Central memory CD8-positive, alpha-beta T cell (primary cell): ENCODE measurements around the gene RACK1.
"Not testable (repeated sequence)": the region's sequence is repeated elsewhere in the genome, so short reads cannot be mapped to it uniquely, and the experiment has no call there.

Experiments used
- ATAC-seq: fragments of 150-1000 bp; cut with Tn5 transposase; replicated peaks from 2 replicates; pipeline ENCODE4 v1.10.0; 2022; ENCODE audit warnings: mild to moderate bottlenecking, moderate FRiP score, moderate number of reproducible peaks; ENCODE audit not compliant: poor library complexity, severe bottlenecking; ENCODE audit errors: extremely low read depth
- DNase-seq, 2 donors: peaks; one replicate each; pipeline ENCODE4 v3.0.0; 2021; ENCODE audit warnings: low spot score in 2 of 2
- H3K27ac Mint-ChIP-seq: one replicate; pipeline ENCODE4 v1.8.0; 2022; ENCODE audit warnings: low read depth, mild to moderate bottlenecking, moderate library complexity, mixed read lengths
- H3K27me3 Mint-ChIP-seq: one replicate; pipeline ENCODE4 v1.8.0; 2022; ENCODE audit warnings: mixed read lengths
- H3K36me3 Mint-ChIP-seq: one replicate; pipeline ENCODE4 v1.8.0; 2022; ENCODE audit warnings: mild to moderate bottlenecking, moderate library complexity, mixed read lengths; ENCODE audit not compliant: insufficient read depth
- H3K4me1 Mint-ChIP-seq: one replicate; pipeline ENCODE4 v1.8.0; 2022; ENCODE audit warnings: mixed read lengths
- H3K4me3 Mint-ChIP-seq: one replicate; pipeline ENCODE4 v1.8.0; 2022; ENCODE audit warnings: mild to moderate bottlenecking, moderate library complexity, mixed read lengths
- H3K9me3 Mint-ChIP-seq: one replicate; pipeline ENCODE4 v1.8.0; 2022; ENCODE audit warnings: mixed read lengths

The RACK1 gene

DNA sequence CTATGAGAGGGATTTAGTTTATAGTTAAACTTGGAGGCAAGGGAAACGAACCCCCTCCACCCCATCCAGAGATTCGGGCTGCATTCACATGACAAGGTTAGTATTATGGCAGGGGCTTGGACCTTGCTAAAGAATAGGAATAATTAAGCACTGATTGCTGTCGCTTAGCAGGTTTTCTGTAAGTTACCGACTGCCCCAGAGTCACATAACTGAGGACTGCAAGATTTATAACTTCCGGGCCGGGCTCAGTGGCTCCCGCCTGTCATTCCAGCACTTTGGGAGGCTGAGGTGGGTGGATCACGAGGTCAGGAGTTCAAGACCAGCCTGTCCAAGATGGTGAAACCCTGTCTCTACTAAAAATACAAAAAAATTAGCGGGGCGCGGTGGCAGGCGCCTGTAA lies 24.2 kb upstream of the RACK1 start:
- Mint-ChIP-seq H3K36me3 (peaks cover 12% of the 10 kb centered on the region), H3K4me1 (peaks cover 10% of the 10 kb centered on the region)
- not testable (repeated sequence) for ATAC-seq, H3K27ac Mint-ChIP-seq, H3K4me3 Mint-ChIP-seq, DNase-seq, H3K27me3 Mint-ChIP-seq, H3K9me3 Mint-ChIP-seq

DNA sequence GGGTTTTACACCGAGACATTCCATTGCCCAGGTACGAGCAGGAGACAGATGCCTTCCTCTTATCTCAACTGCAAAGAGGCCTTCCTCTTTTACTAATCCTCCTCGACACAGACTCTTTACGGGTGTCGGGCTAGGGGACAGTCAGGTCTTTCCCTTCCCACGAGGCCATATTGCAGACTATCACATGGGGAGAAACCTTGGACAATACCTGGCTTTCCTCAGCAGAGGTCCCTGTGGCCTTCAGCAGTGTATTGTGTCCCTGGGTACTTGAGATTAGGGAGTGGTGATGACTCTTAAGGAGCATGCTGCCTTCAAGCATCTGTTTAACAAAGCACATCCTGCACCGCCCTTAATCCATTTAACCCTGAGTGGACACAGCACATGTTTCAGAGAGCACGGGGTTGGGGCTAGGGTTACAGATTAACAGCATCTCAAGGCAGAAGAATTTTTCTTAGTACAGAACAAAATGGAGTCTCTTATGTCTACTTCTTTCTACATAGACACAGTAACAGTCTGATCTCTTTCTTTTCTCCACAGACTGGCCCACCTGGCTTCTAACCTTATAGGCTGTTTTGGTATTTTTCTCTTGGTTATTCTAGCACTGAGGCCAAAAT lies 23.7 kb upstream of the RACK1 start:
- H3K4me3 Mint-ChIP-seq, ATAC-seq, DNase-seq, H3K9me3 Mint-ChIP-seq, H3K27me3 Mint-ChIP-seq, H3K27ac Mint-ChIP-seq: not testable (repeated sequence)
- H3K36me3 Mint-ChIP-seq: peaks cover 12% of the 10 kb centered on the region
- peaks cover 10% of the 10 kb centered on the region for H3K4me1 Mint-ChIP-seq

DNA sequence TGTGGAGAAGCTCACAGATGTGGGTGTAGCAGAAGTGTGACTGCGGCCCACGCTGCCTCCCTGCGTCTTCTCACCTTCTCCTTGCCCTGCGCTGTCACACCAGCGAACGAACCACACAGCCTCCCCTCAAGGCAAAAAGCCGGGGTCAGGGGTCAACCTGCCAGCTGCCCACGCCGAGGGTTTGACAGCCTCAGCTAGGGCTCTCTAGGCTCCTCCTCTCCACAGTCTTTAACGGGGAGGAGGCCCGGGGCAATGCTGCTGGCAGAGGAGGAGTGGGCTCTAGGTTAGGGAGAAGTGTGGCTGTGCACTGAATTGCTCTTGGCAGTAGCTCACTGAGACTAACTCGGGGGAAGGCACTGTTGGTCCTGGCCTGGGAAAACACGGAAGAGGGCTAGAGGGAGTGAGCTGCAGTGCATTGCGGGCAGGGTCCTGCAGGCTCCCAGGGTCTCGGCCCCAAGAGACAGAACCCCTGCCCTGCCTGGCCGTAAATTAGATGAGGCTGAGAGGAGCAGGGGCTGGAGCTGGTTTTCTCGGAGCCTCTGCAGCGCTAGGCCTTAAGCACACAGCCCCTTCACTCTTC lies 21.5 kb upstream of the RACK1 start:
- no peaks in the 10 kb centered on the region for H3K9me3 Mint-ChIP-seq

DNA sequence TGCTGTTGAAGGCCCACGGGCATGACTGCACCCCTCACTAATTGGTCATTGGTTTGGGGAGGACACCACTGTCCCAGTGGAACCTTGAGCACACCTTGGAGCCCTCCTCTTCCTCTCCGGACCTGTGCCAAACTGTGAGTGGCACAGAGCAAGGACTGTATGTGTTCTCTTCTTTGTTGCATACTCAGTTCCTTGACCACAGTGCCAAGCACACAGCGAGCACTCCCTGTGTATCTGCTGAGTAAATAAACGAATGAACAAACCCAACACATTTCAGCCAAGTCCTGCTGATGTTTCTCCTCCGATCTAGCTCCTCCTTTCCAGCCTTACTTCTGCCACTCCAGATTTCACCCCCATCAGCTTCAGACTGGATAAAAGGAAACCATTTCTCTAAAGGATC lies 19.9 kb upstream of the RACK1 start:
- Mint-ChIP-seq H3K9me3 (no peaks in the 10 kb centered on the region), H3K27ac (no peak overlapping the region), H3K4me3 (no peak overlapping the region), H3K4me1 (peaks cover 34% of the 10 kb centered on the region), H3K27me3 (no peaks in the 10 kb centered on the region), H3K36me3 (peaks cover 24% of the 10 kb centered on the region)
- ATAC-seq (no peak), DNase-seq (no peak)

More for the DNA sequence above, 21.5 kb upstream of the RACK1 start:
- Mint-ChIP-seq H3K4me1 (peaks cover 18% of the 10 kb centered on the region), H3K27me3 (no peaks in the 10 kb centered on the region), H3K4me3 (no peak overlapping the region), H3K36me3 (peaks cover 20% of the 10 kb centered on the region), H3K27ac (no peak overlapping the region)
- DNase-seq (no peak), ATAC-seq (no peak)

DNA sequence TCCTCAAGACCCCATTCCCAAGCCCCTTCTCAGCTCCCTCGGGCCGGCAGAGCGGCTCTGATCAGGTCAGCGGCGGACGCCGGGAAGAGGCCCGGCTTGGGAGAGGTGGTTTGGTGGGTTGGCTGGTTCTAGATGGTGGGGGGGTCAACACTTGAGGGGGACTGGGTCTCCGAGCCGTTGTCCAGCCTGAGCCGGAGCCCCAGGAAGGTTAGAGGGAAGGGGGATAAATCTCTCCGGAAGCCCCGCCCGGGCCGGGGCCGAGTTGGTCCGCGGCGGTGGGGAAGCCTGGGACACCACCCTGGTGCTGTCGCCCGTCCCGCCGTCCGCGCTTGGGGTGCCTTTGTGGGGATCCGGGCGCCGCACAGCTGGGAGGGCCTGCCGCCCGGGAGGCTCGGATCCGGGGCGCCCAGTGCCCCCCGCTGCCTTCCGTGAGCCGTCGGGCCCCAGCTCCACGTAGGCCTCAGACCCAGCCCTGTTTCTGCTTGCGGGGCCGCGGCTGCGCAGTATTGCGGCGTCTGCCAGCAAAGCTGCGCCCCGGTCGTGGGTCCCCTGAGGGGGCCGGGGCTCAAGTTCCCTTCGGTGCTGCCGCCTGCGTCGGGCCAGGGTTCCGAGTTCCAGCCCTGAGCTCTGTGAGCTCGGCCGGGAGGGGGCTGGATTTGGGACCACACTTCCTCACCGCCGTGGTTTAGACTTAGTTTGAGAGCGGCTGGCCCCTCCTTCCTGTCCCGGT lies 17.8 kb upstream of the RACK1 start:
- ATAC-seq: peak; percentile 61
- H3K36me3 Mint-ChIP-seq: peaks cover 27% of the 10 kb centered on the region

DNA sequence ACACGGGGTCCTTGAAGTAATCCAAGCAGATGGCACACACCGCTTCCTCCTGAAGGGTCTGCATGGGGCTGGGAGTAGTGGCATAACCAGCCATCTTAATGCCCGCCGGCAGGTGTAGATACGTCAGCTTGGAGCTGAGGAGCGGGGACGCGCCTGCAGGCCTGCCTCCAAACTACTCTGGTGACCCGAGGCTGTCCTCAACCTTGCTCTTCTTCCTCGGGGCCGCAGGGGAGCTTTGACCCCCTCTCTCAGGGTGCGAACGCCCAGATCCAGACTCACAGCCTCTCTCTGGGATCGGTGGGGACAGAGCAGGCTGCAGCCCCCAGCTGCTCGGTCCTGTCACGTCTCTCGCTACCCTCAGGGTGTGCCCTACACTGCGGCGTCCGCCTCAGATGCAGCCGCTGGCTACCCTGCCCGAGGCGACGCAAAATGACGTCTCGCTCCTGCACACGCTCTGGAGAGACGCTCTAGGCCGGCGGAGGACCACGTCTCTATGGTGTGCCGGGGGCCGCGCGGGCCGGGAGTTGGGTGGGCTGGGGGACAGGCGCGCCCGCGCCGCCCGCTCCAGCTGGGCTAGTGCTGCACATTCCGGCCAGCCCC lies 17.1 kb upstream of the RACK1 start, which contains the start of gene TRIM52:
Gene TRIM52 (minus strand): TSS at position 424 of the 600 bp plus-strand sequence. CDS start 330 bp downstream, at position 94.
- H3K27ac Mint-ChIP-seq: peak within 1 kb of the TSS; percentile 96
- peaks cover 58% of the 10 kb centered on the region for H3K4me1 Mint-ChIP-seq
- DNase-seq (peak; percentile 83 to 84), ATAC-seq (peak; percentile 87)
- peak within 1 kb of the TSS; percentile 96 for H3K4me3 Mint-ChIP-seq
- H3K36me3 Mint-ChIP-seq: peaks cover 28% of the 10 kb centered on the region
- H3K27me3 Mint-ChIP-seq: no peaks in the 10 kb centered on the region
- no peaks in the 10 kb centered on the region for H3K9me3 Mint-ChIP-seq

More for the DNA sequence above, 17.8 kb upstream of the RACK1 start:
- H3K4me1 Mint-ChIP-seq: peaks cover 51% of the 10 kb centered on the region
- H3K9me3 Mint-ChIP-seq: no peaks in the 10 kb centered on the region
- peak overlapping the region; percentile 96 for H3K27ac Mint-ChIP-seq
- peak overlapping the region; percentile 96 for H3K4me3 Mint-ChIP-seq
- DNase-seq: peak; percentile 63 to 77
- H3K27me3 Mint-ChIP-seq: no peaks in the 10 kb centered on the region

DNA sequence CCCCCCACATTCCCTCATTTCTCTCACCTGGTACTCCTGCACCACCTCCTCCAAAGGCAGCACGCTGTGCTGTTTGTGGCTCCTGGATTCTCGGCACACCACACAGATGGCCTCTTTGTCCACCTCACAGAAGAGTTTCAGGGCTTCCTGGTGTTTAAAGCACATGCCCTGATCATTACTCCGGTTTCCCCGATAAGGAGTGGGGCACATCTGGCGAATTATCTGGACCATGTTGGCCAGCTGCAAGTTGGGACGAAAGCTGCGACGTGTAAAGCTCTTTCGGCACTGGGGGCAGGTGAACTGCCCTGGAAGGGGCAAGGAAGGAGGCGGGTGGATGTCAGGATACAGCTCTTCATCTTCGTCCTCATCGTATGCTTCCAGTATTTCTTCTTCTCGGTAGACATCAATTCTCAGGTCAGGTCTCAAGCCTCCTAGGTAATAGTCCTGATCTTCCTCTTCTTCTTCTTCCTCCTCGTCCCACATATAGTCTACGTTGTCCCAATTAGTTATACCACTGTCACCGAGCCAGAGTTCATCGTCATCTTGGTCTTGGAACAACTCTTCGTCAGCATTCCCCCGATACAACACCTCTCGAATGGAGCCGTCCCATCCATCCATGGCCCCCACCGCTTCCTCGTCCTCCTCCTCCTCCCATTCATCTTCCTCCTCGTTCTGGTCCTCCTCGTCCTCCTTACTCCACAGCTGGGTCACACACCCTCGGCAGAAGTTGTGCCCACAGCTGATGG lies 16.4 kb upstream of the RACK1 start:
- Mint-ChIP-seq H3K36me3 (peaks cover 32% of the 10 kb centered on the region), H3K27ac (peak overlapping the region; percentile 96), H3K4me3 (peak overlapping the region; percentile 96), H3K9me3 (no peaks in the 10 kb centered on the region), H3K27me3 (no peaks in the 10 kb centered on the region), H3K4me1 (peaks cover 62% of the 10 kb centered on the region)
- ATAC-seq: no peak
- DNase-seq: no peak

DNA sequence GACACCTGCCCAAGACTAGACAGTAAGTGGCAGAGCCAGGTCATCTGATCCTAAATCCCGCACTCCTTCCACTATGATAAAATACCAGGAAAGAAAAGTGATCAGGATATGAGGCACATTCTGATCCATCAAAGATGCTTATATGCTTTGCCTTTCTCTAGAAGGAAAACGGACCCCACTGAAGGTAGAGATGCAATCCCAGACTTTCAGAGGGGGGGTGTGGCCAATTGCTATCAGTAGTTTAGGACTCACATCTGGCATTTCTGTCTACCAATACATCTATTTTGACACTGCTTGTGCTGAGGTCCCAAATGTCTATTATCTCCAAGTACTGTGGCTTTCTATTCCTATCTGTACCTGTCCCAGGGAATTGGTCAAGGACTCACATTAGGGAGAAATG lies 15.6 kb upstream of the RACK1 start:
- Mint-ChIP-seq H3K9me3 (no peaks in the 10 kb centered on the region), H3K4me1 (peaks cover 65% of the 10 kb centered on the region), H3K27ac (peak overlapping the region; percentile 96), H3K4me3 (peak overlapping the region; percentile 96), H3K36me3 (peaks cover 33% of the 10 kb centered on the region), H3K27me3 (no peaks in the 10 kb centered on the region)
- no peak for ATAC-seq
- DNase-seq: no peak

DNA sequence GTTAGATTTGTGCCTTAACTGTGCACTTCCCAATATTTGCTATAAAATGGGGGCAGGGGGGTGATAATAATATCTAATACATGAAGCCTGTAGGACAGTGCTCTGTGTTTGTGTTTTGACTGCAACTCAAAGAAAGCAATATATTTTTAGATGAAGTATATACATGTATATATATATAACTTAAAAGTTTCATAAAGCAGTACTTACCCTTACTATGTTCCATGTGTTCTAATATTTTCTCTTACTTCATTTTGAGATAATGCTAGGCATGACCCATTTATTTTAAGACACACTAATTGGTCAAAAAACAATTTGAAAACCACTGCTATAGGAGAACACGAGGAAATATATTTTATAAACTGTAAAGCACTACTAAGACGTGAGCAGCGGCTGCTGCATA lies 14.9 kb upstream of the RACK1 start:
- peak overlapping the region; percentile 96 for H3K27ac Mint-ChIP-seq
- H3K9me3 Mint-ChIP-seq: no peaks in the 10 kb centered on the region
- no peaks in the 10 kb centered on the region for H3K27me3 Mint-ChIP-seq
- ATAC-seq (no peak), DNase-seq (no peak)
- H3K4me1 Mint-ChIP-seq: peaks cover 65% of the 10 kb centered on the region
- H3K4me3 Mint-ChIP-seq: peak overlapping the region; percentile 96
- peaks cover 36% of the 10 kb centered on the region for H3K36me3 Mint-ChIP-seq

DNA sequence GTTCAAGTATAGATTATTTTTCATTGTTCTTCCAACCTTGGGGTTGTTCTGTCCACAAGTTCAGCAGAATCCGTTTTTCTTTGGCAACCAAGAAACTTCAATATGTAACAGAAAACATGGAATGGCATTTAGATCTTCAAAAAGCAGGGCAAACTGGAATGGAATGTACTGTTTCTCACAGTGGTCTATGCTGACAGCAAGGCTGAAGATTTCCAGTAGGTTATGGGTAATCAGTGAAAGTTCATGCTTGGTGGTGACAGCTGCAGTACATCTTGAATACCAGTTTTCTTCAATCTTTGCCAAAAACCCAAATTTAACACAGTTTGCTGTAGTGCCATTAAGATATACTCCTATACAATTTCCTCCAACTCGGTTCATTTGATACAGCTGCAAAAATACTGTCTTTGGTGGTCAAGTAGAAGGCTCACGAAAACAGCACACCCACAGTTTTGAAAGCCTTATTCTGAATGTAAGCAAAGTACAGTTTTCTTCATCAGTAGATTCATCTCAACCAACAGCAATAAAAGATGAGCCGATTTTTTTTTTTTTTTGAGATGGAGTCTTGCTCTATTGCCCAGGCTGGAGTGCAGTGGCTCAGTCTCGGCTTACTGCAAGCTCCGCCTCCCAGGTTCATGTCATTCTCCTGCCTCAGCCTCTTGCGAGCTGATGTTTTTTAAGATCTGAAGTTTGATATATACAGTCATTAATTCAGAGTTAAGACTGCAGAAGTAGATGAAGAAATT lies 12.3 kb upstream of the RACK1 start:
- Mint-ChIP-seq H3K9me3 (no peaks in the 10 kb centered on the region), H3K36me3 (peaks cover 35% of the 10 kb centered on the region), H3K4me1 (peaks cover 74% of the 10 kb centered on the region), H3K4me3 (no peak overlapping the region), H3K27ac (no peak overlapping the region), H3K27me3 (no peaks in the 10 kb centered on the region)
- no peak for ATAC-seq
- no peak for DNase-seq

DNA sequence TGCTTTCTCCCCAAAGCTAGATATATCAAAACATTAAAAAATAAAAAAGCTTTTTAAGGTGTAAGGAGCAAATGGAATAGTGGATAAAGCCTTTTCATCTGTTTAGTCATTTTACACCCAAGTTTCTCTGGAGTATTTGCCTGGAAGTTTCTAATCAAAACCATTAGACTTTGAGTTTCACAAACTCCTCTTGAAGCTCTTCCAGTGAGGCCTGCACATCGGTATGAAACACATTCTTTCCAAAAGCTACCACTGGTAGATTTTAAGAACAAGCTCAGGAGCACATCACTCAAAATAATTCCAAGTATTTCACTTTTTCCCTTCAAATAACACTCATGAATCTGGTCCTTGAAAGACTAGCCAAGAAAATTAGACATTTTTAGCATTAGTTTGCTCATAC lies 11.6 kb upstream of the RACK1 start:
- Mint-ChIP-seq H3K27me3 (no peaks in the 10 kb centered on the region), H3K4me3 (no peak overlapping the region), H3K9me3 (no peaks in the 10 kb centered on the region), H3K27ac (no peak overlapping the region), H3K36me3 (peaks cover 33% of the 10 kb centered on the region), H3K4me1 (peaks cover 72% of the 10 kb centered on the region)
- ATAC-seq (no peak), DNase-seq (no peak)
